HG03139 (cell line): Measurements from ENCODE around the gene STX8.

Experiments
- ATAC-seq: cut with Tn5 transposase; IDR thresholded peaks from one replicate; pipeline ENCODE4 v1.9.1; 2021; ENCODE audit not compliant: unreplicated experiment

STX8 gene

GRCh38 chr17:9308069-9308468 lies 267.6 kb downstream of the STX8 start:
- no peak for ATAC-seq

- no peak for ATAC-seq
These were observed 268.2 kb downstream of the STX8 start for GRCh38 chr17:9307313-9307998.

DNA sequence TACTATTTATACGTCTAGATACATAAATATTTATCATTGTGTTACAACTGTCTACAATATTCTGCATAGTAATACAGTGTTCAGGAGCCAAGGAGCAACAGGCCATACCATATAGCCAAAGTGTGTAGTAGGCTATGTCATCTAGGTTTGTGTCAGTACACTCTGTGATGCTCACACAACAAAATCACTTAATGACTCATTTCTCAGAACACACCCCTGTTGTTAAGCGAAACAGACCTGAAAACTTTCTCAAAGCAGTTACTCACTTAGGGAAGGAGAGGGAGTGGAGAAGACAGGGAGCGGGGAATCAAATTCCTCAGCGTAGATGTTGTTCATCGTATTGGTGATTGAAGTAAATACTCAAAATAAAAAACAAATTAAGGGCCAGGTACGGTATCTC lies 269.5 kb downstream of the STX8 start:
- ATAC-seq = no peak

GRCh38 chr17:9299695-9300094 lies 275.9 kb downstream of the STX8 start:
- no peak for ATAC-seq

DNA sequence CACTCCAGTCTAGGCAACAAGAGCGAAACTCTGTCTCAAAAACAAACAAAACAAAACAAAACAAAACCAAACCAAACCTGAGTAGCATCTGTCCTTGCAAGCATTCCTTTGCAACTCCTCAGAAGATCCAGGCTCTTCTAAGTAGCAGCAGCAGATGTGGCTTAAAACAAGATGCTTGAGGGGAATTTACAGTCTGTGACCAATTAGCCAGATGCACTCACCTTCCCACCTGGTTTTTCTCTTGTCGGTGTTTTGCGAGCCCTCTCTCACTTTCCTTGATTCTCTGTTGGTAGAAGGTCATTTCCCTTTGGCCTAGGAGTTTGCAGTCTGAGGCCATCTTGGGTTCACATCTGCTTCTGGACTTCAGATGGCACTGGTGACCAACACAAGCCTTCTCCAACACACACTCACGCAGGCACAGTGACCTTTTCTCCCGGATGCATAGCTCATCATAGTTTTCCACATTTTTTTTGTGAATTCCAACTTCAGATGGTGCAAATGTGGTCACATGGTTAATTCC lies 276.8 kb downstream of the STX8 start:
- ATAC-seq = no peak

DNA sequence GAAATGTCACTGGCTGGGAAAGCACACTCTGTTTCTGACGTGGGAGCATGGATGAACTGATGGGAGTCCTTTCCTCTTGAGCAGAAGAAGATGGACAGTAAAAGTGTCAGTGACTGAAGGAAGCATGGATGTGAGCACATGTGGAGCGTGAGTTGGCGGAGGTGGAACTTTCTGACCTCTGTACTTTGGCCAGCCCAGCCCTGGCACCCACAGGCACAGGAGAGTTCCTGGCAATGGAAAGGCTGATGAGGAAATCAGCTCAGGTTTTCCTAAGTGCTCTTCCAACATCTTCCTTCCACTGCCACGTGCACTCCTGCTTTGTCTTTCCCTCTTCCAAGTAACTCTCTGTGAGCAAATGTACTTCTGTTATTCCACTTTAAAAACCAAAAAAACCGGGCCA lies 277.5 kb downstream of the STX8 start:
- ATAC-seq = no peak

GRCh38 chr17:9294661-9295210 lies 280.9 kb downstream of the STX8 start:
- ATAC-seq = no peak

- no peak for ATAC-seq
These were observed 283.1 kb downstream of the STX8 start for GRCh38 chr17:9292561-9292941.

- no peak for ATAC-seq
These were observed 283.6 kb downstream of the STX8 start for GRCh38 chr17:9291912-9292560.

GRCh38 chr17:9290226-9290613 lies 285.4 kb downstream of the STX8 start:
- ATAC-seq = no peak

DNA sequence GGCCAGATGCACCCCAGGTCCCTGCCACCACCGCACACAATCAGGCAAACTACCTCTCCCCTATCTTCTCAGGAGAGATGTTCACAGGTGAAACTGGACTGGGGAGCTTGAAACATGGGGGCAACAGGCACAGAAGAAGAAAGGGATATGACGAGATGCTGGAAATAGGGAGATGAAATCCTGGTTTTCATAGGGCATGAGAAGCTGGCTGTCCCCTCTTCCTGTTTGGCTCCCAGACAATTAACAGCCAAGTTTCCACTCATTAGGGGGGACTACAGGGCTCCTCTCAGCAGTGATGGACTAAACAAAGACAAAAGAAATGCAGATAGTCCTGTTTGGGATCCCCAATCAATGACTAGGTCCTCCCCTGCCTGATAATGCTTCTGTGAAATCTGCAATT lies 288.3 kb downstream of the STX8 start:
- ATAC-seq = no peak

DNA sequence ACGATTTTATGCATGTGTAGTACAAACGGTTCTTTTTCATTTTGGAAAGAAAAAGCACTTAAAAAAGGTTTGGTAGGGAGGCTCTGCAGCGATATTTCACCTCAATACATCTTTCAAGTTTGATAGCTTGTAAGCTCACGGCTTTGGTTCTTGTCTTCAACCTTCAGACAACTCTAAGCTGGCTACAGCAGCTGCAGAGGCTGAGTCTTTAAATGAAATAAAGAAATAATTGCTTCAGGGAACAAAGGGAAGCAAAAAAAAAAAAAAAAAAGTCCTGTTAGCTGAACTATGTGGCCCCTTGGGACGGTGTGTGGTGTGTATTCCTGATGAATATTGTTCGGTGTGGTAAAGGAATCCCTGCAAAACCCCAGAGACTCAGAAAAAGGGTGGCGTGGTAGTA lies 289.2 kb downstream of the STX8 start:
- ATAC-seq = no peak

DNA sequence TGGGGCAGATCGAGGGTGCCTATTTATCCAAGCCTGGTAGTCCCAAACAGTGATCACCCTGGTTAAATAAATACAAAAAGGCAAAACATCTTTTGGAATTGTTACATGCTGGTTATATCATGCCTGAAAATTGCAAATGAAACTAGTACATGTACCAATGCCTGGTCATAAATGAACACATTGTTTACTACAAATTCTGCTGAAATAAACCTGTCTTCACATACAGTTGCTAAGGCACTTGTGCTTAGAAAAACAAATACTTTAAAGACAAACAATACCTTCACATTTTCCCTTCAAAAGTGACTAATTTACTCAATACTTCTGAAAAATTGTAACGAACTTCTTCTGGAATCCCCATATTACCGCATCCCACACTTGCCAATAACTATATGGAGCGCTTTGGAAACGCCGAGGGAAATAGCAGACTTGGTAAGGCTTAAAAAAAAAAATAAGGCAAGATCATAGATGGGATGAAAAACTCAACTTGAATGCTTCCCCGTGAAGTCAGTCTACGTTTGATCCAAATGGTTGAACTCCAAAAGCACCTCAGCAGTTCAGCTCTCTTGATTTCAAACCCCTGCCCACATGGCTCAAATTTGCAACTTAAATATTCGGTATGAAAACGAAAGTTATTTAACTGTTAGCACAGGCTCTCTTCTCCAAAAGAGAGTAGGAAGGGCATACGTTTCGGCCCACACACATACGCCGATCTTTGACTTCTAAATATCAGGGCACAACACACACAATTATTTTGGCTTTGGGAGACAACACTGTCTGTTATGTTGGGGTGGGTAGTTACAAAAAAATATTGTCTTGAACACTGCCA lies 289.8 kb downstream of the STX8 start:
- ATAC-seq = no peak

- ATAC-seq = no peak
These were observed 290.7 kb downstream of the STX8 start for GRCh38 chr17:9284884-9285283.

- ATAC-seq = no peak
These were observed 291.7 kb downstream of the STX8 start for GRCh38 chr17:9283909-9284308.

GRCh38 chr17:9279893-9280292 lies 295.7 kb downstream of the STX8 start:
- no peak for ATAC-seq

DNA sequence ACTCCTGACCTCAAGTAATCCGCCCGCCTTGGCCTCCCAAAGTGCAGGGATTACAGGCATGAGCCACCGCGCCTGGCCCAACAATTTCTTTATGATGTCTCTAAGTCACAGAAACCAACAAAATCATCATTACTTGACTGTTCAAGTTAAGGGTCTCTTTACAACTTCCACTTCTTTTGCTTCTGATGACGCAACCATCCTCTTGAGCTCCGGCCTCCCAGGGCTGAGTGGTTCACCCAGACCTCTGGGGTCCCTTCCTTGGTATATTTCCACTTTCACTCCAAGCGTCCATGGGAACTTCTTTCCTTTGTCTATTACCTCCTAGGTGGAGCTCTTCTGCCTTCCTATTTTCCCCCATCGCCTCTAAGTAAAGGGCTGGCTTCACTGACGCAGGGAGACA lies 300.6 kb downstream of the STX8 start:
- ATAC-seq = no peak

- no peak for ATAC-seq
These were observed 301.9 kb downstream of the STX8 start for GRCh38 chr17:9273428-9274391.

DNA sequence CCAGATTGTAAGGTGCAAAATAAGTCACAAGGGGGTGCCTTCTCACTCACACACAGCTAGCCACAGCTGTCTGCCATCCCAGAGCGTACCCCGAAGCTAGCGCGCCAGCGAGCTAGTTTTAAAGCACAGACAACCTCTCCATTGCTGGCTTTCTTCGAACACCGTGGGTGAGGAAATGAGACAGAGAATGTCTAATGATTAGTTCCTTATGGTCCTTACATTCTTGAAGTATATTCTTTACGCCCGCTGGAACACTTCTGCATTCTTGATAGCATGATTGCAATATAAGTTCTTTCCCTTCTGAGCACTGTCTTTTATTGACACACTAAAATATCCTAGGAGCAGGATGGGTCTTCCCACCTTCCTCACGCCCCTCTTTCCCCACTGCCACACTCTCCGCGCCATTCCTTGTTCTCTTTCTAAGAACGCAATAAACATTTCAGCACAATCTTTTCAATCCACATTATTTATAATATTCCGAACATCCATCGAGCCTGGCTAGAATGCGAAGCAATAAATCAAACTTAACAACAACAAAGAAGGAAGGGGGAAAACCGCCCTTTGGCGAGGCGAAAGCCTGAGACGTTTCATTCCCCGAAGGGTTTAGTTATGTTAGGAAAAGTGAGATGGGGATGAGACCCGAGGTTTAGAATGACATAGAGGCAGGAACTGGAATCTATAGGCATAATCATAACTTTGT lies 303.0 kb downstream of the STX8 start:
- ATAC-seq = no peak

- no peak for ATAC-seq
These were observed 303.6 kb downstream of the STX8 start for GRCh38 chr17:9271989-9272388.
